HG02973 (cell line): ENCODE results near the gene CDC42BPG.

ENCODE experiments used
- ATAC-seq: cut with Tn5 transposase; IDR thresholded peaks from one replicate; pipeline ENCODE4 v1.9.1; 2021; ENCODE audit warnings: moderate library complexity; ENCODE audit not compliant: unreplicated experiment

CDC42BPG gene, protein sequence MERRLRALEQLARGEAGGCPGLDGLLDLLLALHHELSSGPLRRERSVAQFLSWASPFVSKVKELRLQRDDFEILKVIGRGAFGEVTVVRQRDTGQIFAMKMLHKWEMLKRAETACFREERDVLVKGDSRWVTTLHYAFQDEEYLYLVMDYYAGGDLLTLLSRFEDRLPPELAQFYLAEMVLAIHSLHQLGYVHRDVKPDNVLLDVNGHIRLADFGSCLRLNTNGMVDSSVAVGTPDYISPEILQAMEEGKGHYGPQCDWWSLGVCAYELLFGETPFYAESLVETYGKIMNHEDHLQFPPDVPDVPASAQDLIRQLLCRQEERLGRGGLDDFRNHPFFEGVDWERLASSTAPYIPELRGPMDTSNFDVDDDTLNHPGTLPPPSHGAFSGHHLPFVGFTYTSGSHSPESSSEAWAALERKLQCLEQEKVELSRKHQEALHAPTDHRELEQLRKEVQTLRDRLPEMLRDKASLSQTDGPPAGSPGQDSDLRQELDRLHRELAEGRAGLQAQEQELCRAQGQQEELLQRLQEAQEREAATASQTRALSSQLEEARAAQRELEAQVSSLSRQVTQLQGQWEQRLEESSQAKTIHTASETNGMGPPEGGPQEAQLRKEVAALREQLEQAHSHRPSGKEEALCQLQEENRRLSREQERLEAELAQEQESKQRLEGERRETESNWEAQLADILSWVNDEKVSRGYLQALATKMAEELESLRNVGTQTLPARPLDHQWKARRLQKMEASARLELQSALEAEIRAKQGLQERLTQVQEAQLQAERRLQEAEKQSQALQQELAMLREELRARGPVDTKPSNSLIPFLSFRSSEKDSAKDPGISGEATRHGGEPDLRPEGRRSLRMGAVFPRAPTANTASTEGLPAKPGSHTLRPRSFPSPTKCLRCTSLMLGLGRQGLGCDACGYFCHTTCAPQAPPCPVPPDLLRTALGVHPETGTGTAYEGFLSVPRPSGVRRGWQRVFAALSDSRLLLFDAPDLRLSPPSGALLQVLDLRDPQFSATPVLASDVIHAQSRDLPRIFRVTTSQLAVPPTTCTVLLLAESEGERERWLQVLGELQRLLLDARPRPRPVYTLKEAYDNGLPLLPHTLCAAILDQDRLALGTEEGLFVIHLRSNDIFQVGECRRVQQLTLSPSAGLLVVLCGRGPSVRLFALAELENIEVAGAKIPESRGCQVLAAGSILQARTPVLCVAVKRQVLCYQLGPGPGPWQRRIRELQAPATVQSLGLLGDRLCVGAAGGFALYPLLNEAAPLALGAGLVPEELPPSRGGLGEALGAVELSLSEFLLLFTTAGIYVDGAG (N-terminal part only)

GRCh38 chr11:64844330-64845128 lies at the start of gene CDC42BPG:
Gene CDC42BPG (minus strand): TSS chr11:64844653. CDS start chr11:64844569, 84 bp downstream.
- no peak for ATAC-seq

DNA sequence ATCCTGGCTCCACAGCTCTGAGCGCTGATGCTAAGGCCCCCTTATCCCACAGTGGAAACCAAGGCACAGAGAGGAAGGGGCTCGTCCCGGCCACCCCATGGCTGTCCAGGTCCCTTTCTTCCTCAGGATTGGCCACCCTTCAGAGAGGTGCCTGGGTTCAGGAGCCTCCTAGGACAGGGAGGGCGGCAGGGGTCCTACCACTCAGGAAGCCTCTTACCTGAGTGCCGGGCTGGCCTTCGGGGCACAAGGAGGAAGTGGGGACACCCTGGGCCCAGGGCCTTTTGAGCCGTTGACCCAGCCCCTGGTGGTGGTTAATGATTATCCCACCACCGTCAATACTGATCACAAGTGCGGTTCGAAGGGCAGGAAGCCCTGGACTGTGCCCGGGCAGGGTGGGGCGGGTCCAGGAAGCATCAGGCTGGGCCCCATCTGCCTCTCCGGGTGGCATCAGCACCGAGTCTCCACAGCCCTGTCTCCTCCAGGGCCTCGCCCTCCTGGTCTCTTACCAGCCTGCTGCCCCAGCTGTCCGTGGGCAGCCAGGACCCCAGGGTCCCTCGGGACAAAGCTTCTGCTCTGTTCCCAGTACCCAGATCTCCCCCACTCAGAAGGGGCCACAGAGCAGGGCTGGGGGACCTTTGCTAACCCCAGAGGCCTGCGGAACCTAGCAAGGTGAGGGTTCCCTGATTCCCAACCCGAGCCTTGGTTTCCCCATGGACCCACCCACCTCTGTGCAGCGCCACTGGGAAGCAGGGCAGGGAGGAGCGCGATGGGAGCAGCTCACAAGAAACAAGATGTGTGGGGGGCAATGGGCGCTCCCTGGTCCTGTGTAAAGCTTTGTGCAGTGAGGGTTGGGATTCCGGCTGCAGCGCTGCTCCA lies 49.0 kb upstream of the CDC42BPG start:
- no peak for ATAC-seq

GRCh38 chr11:64892838-64893193 lies 48.4 kb upstream of the CDC42BPG start:
- ATAC-seq = no peak

DNA sequence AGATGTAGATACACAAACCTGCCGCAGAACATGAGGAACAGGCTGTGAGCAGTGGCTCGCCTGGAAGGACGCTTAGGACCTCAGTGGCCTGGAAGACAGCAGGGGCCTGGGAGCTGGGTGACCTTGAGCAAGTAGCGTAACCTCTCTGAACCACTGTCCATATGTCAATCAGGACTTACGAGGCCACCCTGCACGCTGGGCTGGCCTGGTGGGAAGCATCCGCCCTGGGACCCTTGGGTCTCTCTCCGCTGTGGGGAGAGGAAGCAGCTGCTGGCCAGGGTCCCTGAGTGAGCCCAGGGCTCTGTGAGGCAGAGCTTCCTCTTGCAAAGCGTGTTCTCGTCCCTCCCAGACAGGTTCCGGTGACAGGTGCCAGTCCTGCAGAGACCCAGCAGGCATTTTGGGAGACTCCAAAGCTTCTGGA lies 48.0 kb upstream of the CDC42BPG start:
- no peak for ATAC-seq

GRCh38 chr11:64891880-64892279 lies 47.4 kb upstream of the CDC42BPG start:
- ATAC-seq = no peak

DNA sequence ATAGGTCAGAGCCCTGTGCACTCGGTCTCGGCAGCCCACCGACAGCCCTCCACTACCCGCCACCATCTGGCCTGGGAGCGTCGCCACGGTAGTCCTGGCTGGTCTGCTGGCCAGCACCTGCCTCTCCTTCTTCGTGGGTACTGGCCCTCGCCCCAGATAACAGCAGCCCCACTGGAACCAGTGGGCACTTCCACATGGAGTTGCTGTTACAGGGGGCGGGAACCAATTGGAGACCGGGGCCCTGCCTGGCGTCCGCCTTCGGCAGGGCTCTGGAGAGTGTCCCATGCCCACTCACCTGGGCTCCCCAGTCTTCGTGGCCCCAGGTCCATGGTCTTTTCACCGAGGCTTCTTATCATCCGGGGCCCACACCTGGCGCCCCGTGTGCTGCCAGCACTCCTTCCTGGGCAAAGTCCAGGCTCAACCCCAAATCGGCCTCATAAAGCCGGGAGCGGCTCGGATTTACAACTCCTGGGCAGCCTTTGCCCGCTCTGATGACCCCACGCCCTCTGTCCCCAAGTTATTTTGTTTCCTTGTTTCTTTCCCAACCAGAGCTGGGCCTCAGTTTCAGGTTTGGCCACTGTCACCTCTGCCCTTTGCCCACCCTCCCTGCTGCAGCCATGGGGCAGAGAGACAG lies 46.9 kb upstream of the CDC42BPG start:
- ATAC-seq = no peak

DNA sequence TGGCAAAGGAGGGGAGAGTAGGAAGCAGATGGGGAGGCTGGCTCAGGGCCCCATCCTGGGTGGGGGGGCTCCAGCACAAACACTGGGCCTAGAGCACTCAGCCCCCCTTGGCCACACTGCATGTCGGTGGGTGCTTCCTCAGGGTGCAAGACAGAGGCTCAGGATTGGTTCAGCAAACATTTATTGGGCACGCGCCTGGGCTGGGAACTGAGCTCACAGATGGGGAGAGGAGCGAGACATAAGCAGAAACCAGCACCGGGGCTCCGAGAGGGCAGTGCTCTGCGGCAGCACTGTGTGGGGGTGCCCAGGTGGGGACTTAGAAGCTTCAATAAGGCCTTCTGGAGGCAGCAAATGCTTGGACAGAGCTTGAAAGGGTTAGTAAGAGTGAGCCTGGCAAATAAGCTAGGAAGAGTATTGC lies 46.1 kb upstream of the CDC42BPG start:
- ATAC-seq = no peak

DNA sequence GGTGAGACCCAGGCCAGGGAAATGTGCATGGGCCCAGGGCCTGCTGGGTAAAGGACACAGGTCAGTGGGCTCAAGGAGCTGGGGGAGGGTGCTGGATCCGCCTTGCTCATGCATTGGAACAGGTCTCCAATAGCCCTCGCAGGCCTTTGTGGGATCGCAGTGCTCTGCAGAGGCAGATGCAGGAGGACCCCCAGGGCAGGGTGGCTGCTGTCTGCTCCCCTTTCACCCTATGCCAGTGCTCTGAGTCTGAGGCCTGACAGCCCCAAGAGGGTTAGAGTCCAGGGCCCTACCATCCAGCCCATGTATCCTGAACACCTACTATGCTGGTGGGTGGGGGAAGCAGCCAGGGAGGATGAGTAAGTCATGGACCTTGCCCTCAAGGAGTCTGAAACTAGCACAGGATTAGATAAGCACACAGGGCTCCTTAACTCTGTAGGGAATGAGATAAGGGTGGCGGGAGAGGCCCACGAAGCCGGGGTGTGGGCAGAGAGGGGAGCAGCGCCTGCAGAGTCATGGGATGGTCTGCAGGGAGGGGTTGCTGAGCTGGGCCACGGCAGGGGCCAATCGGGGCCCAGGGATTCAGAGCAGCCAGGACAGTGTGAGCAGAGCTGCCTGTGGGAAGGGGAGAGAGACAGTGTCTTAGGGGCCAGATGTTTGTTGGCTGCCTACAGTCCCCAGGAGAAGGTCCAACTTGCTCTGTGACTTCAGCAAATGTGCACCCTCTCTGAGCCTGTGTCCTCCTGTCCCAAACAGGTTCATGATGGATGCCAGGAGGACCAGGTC lies 44.5 kb upstream of the CDC42BPG start:
- ATAC-seq = no peak

DNA sequence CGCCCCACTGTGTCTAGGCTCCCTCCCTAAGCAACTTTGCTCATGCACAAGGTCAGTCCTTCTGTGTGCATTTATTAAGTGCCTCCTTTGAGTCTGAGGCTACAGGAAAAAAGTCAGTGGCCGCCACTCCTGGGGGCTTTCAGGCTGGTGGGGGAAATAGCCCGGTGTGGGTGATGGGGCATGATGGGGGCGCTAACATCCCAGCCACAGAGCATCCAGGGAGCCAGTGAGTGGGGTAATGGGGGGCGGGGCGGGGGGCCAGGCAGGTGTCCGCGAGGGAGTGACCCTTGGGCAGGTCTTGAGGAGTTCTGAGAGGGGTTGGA lies 43.9 kb upstream of the CDC42BPG start:
- ATAC-seq = no peak

GRCh38 chr11:64887757-64888405 lies 43.4 kb upstream of the CDC42BPG start:
- ATAC-seq = no peak

DNA sequence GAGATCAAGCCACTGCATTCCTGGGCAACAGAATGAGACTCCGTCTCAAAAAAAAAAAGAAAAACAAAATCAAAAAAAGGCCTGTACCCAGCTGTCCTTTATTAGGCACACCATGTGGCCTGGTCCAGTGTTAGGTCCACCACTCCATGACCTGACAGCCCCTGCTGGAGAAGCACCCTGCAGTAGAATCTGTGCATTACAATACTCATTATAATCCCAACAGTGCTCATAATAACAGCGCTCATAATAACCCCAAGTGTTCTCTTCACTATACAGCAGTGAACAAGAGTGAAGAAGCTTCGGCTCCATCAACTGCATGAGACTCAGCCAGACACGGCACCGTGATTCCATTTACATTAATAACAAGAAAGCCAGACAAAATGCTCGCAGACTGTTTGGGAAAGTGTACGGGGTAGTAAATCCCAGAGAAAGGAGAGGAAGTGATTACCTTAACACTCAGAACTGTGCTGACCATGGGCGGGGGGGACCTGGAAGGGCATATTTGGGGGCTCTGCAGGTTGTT lies 42.8 kb upstream of the CDC42BPG start:
- no peak for ATAC-seq

GRCh38 chr11:64885367-64886286 lies 41.2 kb upstream of the CDC42BPG start:
- no peak for ATAC-seq

DNA sequence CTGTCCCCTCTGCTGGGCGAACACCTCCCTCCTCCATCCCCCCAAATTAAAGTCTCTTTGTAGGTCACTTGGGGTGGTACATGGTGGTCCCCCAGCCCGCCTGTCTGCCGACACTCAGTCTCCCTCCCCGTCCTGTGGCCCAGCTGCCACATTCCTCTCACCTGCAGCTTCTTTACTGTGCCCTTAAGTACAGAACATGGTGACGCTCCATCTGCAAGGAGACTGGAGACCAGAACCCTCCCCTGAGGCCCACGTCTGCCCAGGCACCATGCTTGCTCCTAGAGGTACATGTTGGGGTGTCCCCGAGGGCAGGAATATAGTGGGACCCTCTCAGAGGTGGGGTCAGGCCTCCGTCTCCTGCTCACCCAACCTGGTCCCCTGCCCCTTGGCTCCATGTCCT lies 39.6 kb upstream of the CDC42BPG start:
- no peak for ATAC-seq

DNA sequence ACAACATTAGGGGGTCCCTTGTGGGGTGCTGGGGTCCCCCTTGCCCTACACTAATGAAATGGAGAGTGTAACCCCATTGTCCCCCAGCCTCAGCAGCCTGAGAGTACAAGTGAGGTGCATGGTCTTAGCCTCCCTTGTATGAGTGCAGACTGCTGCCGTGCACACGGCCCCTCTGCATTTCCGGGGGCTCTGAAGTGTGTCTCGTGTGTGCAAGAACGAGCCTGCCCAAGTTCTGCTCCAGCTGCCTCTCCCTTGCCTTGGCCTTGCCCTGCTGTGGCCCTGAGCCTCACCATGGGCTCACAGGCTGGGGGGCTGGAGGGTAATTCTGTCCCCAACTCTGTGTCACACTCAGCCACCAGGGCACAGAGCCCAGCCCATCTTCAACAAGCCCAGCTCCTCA lies 39.1 kb upstream of the CDC42BPG start:
- ATAC-seq = no peak

DNA sequence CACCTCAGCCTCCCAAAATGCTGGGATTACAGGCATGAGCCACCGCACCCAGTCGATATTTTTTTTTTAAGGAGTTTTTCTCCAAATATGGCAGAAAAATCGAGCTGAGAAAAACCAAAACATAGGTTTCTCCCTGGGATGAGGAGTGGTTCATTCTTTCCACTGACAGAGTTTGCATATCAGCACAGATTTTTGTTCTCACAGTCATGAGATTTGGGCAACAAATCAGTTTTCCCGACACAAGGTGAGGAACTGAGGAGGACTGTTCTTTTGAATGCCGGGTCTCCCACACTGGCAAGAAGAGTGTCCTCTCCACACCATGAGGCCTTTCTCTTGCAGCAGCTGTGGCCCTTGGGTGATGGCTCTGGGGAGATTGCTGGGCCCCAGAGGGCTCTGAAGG lies 37.8 kb upstream of the CDC42BPG start:
- ATAC-seq = no peak

DNA sequence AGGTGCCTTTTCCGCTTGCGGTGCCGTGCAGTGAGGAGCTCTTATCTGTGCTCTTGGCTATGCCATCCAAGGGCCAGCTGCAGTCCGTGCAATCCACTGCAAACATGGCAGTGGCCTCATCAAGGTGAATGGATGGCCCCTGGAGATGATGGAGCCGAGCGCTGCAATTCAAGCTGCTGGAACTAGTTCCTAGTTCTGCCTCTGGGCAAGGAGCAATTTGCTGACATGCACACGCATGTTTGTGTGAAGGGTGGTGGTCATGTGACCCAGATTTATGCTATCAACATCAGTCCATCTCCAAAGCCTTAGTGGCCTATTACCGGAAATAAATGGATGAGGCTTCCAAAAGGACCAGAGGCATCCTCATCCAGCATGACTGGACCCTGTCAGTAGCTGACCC lies 37.0 kb upstream of the CDC42BPG start:
- ATAC-seq = no peak
